ENCODE results near the gene NFE2L1.
"Not testable (repeated sequence)": the region's sequence is repeated elsewhere in the genome, so short reads cannot be mapped to it uniquely, and the experiment has no call there.

The NFE2L1 gene

DNA sequence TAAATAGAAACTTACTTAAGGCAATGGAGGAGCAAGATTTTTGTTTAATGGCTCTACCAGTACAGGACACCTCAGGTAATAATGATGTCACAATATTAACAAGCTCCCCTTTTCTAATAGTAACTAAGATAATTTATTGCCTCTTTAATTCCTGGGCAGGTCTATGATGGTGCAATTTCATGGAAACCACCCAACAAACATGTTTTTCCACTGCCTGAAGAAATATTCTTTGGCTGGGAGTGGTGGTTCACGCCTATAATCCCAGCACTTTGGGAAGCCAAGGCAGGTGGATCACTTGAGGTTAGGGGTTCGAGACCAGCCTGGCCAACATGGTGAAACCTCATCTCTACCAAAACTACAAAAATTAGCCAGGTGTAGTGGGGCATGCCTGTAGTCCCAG, 19.6 kb downstream of the NFE2L1 start:
- not testable (repeated sequence) for DNase-seq (ENCODE audit: low read depth, low spot score)

DNA sequence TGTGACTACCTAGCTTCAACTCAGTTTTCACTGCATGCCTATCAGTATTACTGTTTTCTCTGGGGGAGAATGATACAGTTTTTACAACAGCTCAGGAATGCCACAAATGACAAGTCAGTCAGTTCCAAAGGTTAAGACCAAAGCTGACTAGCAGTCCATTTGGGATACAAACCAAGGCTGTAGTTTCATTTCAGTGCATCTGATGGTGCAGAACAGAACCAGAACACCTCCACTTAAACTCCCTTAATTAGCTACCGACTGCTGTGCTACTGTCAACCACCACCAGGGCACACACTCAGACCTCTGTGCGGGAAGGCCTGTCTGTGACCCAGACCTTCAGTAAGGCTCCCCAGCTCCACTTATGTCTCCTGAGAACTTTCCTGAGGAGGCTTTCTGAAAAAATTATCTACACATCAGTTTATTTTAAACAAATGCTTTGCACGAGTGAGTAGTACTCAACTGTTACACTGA, 20.4 kb downstream of the NFE2L1 start:
- DNase-seq (ENCODE audit: low read depth, low spot score), result no peak

DNA sequence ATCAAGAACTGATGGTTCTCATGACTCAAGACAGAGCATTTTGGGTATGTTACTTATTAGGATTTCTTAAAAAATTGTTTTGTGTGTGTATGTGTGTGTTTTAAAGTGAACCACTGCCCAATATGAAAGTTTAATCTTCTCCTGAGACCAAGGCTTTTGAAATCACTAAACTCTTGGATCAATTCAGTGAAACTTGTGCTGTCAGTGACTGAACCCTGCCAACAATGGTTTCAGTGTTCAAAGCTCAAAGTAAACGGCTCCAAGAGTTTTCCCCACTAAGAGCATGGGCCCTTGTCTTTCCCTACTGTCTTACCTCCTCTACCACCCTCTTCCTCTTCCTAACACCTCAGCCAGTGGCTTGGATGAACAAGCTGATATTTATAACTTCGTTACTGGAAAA, 22.0 kb downstream of the NFE2L1 start:
- DNase-seq (ENCODE audit: low read depth, low spot score), result no peak

DNA sequence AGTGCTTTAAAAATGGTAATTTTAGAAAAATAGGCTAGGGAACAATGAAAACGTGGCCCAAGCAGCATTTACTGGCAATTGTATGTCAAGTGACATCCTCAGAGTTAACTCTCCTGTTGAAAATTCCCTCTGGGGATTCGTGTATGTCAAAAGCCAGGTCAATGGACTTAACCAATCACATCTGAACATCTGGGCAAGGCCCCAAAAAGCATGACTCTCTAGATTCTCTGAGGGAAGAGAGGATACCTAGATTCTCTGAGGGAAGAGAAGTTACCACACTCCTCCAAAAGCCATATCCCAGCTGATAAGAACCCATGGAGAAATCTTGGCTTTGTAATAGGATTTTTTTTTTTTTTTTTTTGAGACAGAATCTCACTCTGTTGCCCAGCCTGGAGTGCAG, 23.5 kb downstream of the NFE2L1 start:
- no peak for DNase-seq (ENCODE audit: low read depth, low spot score)

GRCh38 chr17:48072811-48073210, 24.7 kb downstream of the NFE2L1 start:
- DNase-seq (ENCODE audit: low read depth, low spot score), result not testable (repeated sequence)

GRCh38 chr17:48073566-48074094, 25.5 kb downstream of the NFE2L1 start:
- DNase-seq (ENCODE audit: low read depth, low spot score), result not testable (repeated sequence)

DNA sequence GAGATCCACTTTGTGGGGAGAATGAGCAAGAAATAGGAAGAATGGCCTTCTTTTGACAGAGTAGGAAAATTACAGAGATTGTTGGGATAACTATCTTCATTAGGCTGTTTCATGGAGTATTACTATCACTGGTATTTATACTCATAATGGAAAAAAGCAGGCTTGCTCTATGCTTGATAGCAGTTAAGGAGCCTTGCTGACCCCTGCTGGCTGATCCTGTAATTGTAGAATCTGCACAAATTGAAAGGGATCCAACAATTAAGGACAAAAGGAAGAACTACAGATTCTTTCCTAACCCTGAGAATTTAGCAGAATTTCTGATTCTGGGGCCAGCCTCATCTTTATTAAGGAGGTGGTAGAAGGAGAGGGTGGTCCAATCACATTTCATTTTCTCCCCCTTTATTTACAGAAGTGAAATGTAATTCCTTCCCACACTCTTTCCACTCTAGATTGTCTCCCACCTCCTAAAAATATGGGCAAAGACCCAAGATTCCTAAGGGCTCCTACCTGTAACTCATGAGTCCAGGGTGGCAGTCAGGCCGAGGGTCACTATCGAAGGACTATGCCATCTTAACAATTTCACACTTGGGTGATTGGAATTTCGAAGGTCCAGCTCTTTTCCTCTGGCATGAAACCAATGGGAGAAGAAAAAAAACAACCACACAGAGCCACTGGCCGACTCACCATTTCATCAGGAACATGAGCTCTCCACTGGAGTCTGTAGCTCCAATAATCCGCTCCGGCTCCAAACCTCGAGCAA, 26.3 kb downstream of the NFE2L1 start:
- peak; percentile 51 for DNase-seq (ENCODE audit: low read depth, low spot score)

DNA sequence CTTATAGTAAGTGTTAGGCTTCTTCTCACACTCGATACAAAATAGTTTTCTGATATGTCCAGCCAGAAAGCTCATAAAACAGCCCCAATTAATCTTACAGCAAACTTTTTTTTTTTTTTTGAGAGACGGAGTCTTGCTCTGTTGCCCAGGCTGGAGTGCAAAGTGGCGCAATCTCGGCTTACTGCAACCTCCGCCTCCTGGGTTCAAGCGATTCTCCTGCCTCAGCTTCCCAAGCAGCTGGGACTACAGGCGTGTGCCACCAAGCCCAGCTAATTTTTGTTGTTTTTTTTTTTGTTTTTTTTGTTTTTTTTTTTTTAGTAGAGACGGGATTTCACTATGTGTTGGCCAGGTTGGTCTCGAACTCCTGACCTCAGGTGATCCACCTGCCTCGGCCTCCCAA, 29.0 kb downstream of the NFE2L1 start:
- DNase-seq (ENCODE audit: low read depth, low spot score), result not testable (repeated sequence)

DNA sequence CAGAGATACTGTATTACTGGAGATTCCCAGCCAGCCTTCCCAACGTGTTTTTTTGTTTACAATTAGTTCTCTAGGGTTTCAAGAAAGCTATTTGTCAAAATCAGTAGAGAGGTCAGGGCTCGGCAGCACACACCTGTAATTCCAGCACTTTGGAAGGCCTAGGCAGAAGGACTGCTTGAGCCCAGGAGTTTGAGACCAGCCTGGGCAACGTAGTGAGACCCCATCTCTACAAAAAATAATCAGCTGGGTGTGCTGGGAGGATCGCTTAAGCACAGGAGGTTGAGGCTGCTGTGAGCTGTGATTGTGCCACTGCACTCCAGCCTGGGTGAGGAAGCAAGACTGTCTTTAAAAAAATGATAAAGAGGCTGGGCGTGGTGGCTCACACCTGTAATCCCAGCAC, 33.7 kb downstream of the NFE2L1 start:
- no peak for DNase-seq (ENCODE audit: low read depth, low spot score)

- DNase-seq (ENCODE audit: low read depth, low spot score), result no peak
Observed at GRCh38 chr17:48084932-48085331, 36.8 kb downstream of the NFE2L1 start.

GRCh38 chr17:48093341-48094045, 45.3 kb downstream of the NFE2L1 start:
- no peak for DNase-seq (ENCODE audit: low read depth, low spot score)

GRCh38 chr17:48095611-48096010, 47.5 kb downstream of the NFE2L1 start:
- DNase-seq (ENCODE audit: low read depth, low spot score), result no peak

DNA sequence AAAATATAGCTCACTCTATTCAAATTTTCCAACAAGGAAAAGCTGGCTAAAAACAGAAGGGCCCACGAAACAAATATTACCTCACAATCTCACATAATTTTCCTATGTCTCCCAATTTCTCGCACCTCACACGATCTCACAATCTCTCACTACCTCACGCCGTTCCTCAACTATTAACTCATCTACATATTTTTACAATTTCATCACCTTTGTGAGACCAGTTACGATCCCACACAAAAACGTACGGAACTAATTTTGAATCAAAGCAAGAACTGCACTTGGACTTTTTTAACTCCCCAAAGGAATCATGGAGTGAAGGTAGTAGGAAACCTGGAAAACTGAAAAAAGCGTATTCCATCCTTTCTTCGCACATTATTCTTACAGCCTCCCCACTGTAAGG, 52.0 kb downstream of the NFE2L1 start:
- DNase-seq (ENCODE audit: low read depth, low spot score), result no peak

- DNase-seq (ENCODE audit: low read depth, low spot score), result no peak
Observed at GRCh38 chr17:48100591-48101011, 52.4 kb downstream of the NFE2L1 start.

DNA sequence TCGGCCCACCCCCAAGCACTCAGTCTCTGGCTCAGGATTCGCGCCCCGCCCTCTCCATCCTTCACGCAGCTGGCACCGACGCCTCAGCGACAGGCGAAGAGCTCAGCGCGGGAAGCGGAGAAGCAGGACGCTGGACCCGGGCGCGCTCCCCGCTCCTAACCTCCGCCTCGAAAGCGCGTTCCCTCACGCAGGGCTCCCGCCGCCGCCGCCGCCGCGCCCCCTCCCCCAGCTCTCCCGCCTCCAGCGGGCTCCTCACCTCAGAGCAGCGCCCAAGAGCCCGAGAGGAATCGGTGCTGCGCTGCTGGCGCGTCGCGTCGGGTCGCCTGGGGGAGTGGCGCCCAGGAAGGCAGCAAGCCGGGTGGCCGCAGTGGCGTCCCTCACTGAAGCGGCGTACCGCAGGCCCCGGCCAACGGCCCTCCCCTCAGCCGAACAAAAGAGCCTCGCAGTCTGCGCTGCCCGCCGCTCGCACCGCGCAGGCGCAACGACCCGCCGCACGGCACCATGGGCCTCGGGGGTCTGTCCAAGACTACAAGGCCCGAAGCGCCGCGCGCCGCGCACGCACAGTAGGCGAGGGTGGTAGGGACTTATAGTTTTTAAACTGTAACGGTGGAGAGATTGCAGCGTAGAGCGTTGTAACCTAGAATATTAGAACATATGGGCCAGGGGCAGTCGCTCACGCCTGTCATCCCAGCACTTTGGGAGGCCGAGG, 53.0 kb downstream of the NFE2L1 start, which contains the start of gene CBX1:
CBX1 (minus strand) TSS at position 467 of the 709 bp plus-strand sequence. CDS start 24,474 bp downstream, outside the sequence.
- DNase-seq (ENCODE audit: low read depth, low spot score), result peak; percentile 77

- no peak for DNase-seq (ENCODE audit: low read depth, low spot score)
Observed at GRCh38 chr17:48102043-48102750, 54.0 kb downstream of the NFE2L1 start.

- no peak for DNase-seq (ENCODE audit: low read depth, low spot score)
Observed at GRCh38 chr17:48102798-48103715, 54.9 kb downstream of the NFE2L1 start.

GRCh38 chr17:48104440-48104839, 56.3 kb downstream of the NFE2L1 start:
- DNase-seq (ENCODE audit: low read depth, low spot score), result no peak

DNA sequence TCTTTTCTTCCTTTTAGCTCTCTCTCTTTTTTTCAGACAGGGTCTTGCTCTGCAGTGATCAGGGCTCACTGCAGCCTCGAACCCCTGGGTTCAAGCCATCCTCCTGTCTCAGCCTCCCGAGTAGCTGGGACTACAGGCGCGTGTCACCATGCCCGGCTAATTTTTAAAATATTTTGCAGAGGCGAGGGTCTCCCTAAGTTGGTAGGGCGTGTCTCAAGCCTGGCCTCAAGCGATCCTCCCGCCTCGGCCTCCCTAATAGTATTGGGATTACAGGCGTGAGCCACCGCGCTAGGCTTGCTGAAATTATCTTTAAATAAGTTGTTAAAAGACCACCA, 58.6 kb downstream of the NFE2L1 start:
- DNase-seq (ENCODE audit: low read depth, low spot score), result no peak

Measured in brain pericyte (primary cell).